OCI-M1 (cell line): Measurements from ENCODE around the gene ELMOD1.

Experiments
- DNase-seq: peaks from one replicate; lab custom pipeline; 2025; lab: John Stamatoyannopoulos, UW

The ELMOD1 gene

DNA sequence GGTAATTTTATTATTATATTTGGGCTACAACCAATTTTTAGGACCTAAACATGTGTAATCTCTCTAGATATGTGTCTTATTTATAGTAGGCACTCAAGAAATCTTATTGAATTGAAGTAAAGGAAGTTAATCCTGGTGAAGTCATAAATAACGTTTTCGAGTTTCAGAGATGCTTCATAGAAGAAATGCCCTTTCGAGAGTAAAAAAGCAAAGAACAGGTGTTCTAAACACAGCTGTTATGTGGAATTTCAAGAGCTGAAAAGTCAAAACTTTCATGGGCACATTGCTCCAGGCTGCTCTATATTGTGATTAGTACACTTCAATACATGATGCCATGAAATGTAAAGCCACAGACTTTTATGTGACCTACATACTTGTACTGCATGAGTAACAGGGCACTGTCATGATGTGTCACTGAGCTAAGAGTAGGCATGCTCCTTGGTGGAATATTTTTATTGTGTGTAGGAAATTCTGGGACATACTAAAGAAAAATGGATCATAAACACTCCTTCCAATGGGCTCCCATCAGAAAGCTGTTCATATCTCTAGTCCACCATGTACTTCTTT lies 7.2 kb upstream of the ELMOD1 start:
- DNase-seq = no peak

DNA sequence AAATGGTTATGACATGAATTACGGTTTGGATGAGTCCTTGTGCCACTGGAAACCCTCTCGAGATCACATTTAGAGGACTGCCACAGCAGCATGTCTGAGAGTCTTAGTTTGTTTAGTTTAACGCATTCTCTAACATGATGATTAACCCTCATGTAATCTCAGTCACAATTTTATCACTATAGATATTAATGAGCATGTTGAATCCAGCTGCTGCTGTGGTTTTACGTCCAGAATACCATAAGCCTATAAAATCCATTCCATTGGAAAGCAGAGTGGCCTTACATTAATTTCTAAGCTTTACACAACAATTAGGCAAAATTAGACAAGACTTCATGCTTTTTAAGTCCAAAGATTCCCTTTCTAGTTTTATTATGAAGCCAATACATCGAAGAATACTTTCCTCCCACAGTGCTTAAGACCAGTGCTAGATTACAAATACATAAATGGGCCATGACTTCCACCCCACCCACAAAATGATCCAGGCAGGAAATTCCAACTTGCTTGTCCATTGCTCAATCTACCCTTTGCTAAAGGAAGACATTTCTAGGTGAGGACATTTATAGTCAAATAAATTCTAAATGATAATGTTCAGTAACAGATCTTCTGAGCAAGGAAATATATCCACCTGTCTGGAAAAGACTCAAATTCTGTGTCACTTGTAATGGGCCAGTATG lies 3.5 kb upstream of the ELMOD1 start:
- DNase-seq = no peak

DNA sequence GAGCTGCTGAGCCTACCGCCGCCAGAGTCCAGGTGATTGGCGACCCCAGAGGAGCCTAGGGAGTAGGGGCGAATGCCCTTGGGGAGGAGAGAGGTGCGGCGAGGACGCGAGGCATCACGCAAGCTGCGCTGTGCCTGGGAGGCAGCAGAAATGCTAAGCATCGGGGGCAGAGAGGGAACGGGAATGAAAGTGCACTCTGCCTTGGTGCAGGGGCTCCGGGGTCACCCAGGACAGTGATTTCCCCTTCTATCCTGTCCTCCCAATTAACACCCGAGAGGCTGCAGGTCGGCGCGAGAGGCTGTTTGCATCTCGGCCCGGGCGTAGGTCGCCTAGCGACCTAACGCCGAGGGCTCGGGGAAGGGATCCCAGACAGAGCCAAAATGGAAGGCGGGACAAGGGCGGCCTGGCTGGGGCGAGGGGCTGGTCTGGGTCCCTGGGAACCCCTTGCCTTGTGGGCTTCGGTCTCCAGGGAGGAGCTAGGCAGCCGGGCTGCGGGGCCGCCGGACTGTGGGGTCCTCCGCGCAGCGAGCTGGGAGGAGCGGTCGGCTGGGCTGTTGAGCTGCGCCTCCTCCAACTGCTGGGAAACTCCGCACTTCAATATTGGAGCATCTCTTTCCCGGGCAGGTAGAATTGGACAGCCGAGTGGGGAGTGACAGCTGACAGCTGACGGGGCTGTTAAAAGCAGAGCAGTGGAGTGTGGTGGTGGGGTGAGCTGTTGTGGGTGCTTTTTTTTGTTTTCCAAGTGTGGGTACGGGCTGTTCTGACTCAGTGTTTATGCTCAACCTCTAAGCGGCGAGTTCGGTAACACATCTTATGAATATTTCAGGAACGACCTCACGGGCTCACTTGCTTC lies 657 bp downstream of the ELMOD1 start:
- no peak for DNase-seq

DNA sequence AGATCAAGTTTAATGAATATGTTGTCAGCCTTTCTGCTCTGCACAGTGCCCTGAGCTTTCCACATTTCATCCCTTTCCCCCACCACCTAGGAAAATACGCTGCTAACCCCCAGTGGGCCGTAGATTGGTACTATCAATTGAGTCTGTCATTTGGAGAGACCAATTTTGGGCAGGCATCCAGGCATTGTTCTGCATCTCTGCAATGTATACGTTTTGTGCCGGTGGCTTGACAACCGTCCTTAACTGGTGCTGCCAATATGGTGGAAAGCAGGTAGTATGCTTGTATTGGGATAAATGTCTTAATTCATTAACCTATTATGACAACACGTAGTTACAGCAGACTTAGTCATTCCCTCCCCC lies 1.3 kb downstream of the ELMOD1 start:
- DNase-seq = no peak

DNA sequence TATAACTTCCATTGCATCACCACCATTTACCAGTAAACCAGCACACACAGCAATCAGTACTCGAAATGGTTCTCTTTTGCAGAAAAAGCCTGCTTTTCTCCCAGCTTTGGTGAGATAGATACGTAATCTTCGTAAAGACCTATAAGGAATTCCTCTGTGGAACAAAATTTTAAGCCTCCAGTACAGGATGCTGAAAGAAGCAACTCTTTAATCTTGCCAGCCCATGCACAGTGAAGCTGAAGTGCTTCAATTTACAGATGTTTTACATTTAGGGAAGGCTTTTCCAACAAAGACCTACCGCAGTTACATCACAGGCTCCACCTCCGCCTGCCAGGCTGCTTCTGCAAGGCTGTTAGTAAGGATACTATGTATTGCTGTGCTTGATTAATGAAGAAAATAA lies 1.9 kb downstream of the ELMOD1 start:
- no peak for DNase-seq

DNA sequence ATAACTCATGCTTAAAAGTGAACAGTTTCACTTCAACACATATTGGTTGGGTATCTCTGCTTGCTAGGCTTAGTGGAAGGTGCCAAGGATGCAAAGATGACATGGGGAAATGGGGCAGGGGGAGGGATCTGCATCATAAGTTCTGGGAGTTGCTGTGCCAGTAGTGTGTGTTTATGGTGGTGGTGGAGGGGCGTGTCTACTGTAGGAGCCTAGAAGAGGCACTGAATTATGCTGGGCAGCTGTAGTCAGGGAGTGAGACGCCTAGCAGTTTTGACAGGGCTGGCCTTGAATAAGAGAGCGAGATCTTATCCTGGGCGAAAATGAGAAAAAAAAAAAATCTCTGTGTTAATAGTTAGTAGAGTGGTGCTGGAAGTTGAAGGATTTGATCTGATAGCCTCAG lies 3.0 kb downstream of the ELMOD1 start:
- no peak for DNase-seq

DNA sequence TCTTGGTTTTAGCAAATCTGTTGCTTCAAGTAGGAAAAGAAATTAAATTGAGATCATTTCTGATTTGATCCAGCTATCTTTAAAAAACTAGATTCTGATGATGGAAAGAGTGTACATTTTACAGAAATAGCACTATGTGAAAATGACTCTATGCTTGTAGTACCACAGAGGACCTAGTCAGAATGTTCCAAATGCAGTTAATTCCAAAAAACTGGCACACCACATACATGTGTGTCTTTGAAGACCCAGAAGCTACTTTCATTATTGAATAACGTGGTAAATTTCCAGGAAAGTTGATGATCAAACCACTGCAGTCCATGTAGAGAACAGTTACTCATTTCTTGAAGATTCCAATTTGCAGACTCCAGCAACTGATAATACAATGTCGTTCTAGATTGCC lies 3.8 kb downstream of the ELMOD1 start:
- DNase-seq = no peak

DNA sequence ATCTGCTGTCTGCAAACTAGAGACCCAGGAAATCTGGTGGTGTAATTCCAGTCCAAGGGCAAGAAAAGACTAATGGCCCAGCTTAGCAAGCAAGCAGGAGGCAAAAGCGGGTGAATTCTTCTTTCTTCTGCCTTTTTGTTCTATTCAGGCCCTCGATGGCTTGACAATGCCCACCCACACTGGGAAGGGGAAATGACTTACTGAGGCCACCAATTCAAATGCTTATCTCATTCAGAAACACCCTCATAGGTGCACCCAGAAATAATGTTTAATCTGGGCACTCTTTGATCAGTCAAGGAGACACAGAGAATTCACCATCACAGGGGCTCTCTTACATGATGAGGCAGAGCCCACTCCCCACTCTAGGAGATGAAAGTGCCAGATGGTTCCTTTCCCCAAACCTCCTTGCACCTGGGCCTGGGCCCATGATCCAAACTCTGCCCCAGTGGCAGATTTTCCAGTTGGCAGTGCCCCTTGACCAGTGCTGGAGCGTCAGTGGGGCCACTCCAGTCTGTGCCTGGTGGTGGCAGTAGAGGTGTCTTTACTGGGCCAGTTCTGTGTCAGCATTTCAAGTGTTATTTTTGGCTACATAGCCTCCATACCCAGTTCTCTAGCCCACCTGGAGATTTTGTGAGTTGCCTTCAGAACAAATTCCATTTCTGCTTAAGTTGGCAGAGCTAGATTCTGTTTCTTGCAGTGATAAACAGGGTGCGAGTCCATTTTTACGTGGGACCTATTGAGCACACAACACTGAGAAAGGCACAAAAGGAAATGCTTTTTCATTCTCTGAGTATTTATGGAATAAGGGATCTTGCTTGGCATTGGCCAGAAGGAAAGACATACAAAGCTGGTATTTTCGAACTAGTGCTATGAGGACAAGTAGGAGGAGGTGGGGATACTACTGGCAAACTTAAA lies 7.5 kb downstream of the ELMOD1 start:
- peak; percentile 1 for DNase-seq

DNA sequence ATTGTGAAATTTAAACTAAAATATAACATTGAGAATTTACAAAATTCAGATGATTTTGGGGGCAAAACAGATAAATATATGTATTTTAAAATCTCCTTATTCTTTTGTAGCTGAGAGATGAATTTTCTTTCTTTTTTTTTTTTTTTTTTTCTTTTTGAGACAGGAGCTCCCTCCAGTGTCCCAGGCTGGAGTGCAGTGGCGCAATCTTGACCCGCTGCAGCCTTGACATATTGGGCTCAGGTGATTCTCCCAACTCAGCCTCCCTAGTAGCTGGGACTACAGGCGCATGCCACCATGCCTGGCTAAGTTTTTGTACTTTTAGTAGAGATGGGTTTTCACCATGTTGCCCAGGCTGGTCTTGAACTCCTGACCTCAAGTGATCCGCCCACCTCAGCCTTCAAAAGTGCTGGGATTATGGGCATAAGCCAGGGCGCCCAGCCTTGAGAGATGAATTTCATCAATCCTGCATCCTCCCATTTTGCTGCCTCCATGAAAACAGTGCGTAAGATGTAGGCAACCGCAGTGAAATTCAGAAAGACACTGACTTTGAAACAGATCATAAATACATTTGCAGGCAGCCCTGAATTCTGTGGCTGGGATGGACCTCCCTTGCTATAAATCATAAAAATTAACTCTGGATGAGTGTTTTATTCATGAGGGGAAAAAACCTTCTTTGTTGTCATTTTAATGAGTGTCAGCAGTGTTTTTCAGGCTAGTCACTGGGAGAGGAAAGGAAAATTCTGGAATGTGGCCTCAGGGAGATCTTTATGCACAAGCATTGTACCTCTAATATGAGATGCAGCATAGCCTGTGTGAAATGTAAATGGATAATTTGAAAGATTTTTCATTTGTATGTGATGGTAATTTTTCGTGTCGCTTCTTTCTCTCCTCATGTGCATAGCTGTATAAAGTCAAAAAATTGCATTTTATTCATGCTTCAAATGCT lies 14.4 kb downstream of the ELMOD1 start:
- DNase-seq = no peak

DNA sequence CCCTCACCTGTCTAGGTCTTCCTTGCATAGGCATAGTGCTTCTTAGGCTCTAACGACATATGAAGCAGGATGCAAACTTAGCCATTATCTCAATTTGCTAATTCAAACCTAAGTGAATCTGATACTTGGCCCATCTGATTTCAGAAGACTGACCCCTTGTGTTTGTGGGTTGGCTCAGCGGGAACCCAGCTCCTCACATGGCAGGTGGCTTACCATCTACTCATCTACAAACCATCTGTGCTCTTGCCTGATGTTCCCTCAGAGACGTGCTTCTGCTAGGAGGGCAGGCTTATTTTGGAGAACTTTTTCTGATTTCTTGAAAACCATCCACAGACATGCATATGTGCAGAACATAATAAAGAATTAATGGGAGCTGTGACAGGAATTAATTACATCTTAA lies 15.2 kb downstream of the ELMOD1 start:
- DNase-seq = no peak

DNA sequence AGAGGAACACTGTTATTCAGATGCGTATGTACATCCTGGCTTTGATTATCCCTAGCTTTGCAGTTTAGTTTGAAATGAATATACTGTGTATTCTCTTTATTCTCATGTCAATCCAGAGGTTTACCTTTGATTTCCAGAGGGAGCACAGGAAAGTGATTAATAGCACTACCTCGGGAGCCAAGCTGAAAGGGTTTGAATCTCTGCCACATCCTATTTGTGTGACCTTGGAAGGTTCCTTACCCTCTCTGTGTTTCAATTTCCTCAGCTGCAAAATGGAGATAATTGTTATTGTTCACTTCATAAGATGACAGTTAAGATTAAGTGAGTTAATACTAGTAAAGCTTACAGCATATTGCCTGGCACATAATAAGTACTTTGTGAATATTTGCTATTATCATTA lies 17.9 kb downstream of the ELMOD1 start:
- DNase-seq = no peak

DNA sequence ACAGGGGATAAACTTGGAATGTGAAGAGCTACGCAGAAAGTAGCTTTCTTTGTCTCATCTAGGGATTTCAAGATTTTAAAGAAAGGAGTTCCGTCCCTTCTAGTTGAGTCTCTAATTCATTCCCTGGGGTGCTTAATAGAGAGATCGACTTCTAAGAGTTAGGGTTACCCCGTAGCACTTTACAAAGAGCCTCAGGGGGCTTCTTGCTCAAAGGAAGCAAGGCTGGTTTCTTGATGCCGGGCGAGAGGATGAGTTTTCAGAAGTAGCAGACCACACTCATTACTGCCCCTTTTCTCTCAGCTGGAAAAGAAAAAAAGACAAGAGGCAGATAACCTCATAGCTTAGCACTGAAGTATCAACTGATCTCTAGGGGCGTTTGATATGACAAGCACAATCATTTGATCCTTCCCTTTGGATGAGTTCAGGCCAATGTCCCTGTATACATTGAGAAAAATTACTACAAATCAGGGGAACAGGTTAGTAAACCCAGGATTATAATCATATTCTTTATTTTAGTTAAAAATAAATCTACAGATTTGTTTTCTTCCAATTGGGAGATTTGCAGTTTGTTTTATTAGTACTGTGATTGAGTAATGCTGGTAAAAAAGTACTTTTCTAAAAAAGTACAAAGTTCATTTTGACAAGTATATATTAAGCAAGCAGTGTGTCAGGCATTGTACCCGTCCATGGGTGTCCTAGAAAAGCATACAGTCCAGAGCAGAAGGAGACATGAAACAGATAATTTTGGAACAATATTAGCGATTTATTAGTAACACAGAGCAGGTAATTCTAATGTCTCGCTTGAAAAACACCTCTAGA lies 18.7 kb downstream of the ELMOD1 start:
- DNase-seq = no peak

DNA sequence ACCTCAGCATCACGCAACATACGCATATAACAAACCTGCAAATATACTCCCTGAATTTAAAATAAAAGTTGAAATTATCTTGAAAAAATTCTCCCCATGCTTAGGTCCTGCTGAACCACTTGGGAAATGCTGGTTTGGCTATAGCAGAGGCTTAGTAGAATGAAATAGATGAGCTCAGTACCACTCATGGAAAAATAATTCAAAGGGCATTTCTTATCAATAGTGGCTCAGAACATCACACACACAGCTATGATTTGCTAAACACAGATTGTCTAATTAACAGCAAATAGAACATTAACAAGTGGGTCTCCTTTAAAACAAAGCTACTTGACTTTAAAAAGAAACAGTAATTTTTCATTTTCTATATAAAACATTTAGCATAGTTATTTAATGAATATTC lies 21.5 kb downstream of the ELMOD1 start:
- DNase-seq = no peak

DNA sequence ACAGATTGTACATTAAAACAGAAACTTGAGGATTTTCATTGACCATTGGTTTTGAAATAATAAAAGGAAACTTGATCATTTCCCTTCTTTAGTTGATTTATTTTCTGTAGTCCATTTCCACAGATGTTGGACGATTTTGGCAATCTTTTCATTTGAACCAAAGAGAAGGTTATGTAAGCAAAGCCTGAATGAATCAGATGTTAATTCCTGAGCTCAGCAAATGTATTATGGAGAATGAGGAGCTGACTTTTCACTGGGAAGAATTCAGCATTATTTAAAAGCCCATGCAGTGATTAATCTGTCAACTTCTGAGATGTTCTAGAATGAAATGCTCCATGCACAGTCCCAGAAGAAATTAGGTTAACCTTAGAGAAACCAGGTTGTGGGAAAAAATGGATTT lies 29.0 kb downstream of the ELMOD1 start:
- DNase-seq = no peak

DNA sequence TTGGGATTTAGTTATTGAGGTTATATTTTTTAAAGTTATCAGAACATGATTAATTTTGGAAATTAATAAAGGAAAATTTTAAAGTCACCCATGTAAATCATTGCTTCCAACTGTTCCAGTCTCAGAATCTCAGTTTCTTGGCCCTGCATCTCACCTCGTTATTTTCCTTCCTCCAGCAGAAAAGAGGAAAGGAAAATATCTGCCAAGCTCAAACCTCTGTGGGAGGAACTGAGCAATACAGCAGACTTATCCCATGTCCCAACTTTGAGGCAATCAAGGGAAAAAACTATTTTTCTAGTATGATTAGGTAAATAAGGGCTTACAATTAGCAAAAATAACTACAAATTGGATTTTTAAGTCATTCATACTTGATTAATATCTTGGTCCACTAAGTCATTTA lies 30.1 kb downstream of the ELMOD1 start:
- DNase-seq = no peak

DNA sequence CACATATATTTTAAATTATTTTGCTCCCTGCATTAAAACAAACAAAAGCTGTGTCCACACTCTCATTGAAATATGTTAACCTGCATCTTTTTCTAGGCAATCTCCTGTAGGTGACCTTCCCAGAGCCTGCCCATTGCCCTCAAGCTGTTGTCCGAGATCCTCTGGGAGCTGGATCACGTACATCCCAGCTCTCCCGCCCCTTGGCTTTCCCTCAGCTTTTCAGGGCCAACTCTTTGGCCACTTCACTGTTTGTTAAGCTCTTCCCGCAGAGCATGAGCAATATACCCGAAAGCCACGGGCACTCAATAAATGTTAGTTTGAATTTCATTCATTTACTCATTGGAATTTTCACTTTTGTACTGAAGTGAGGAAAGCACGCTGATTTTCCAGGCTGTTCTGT lies 32.2 kb downstream of the ELMOD1 start:
- DNase-seq = no peak

DNA sequence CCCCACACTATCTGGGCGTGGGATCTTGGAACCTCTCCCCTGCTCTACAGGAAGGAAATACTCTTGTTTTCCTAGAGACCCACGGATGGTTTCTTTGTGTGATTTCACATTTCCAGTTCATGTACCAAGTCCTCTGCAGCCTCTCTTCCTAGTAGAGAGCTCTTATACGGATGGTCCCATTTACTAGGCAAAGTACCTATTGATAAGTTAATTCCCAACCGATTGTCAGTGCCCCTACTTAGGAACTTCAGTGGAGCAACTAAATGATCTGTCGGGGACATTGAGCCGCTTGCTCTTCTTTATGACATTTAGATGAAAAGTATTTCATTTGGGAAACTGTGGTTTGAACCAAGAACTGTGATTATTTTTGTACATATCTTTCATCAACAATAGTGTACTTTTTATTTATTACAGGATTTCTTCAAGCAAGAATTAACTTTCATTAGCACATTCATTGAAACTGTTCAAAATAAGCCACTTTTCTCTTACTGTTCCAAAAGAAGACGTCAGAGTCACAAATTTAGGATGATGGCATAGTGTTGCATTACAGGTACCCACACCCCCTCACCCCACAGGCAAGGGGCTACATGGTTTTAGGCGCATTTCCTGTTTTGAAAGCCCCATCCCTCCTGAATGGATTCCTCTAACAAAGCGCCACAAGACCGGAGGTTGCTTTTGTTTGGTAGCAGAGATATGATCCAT lies 34.2 kb downstream of the ELMOD1 start:
- no peak for DNase-seq

DNA sequence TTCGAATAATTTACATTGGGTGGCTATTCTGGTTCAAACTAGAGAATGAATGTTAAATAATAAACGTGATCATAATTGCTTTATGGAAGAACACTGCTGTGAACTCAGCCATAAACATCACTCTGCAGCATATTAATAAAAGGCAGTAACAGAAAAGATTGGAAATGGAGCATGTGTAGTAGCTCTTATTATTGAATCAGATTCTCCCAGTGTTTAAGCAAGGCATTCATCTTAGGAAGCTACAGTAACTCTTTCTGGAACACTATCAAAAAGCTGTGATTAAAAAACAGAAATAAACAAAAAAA lies 34.7 kb downstream of the ELMOD1 start:
- no peak for DNase-seq

DNA sequence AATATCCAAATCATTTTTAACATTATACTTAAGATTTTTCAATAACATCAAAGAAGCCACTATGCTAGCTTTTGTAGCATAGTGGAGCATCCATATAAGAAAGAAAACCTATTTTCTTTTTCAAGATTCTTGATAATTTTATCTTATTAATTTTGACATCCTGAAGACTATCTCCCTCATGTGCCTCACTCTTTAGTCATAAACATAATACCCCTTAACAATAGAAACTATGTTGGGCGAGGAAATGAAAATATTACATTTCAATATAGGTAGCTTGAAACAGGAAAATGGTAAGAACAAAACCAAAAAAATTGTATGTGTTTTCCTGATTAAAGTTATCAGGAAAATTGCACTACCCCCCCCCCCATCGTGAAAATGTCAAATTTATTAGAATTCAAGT lies 40.1 kb downstream of the ELMOD1 start:
- no peak for DNase-seq

DNA sequence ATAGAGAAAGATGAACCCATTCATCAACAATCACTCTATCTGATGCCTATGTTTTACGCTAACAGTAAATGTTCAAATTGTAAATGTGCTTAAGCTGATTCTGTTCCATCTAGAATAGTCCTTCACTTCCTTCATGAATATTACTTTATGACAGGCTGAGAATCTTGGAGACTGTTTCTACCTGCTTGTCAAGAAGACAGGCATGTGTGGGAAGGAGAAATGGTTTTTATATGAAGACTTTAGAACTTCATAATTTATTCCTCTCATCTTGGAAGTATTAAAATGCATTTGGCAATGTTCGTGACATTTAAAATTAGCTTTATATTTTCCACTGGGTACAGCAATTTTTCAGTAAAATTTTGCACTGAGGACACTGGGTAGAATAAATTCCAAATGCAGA lies 41.0 kb downstream of the ELMOD1 start:
- DNase-seq = no peak
